Stimulated activated CD8-positive, alpha-beta memory T cell treated with anti-CD3 and anti-CD28 coated beads, Interleukin-4, amount 100 ng/mL, for 24 hours (primary cell): ENCODE measurements around the gene DGKI.

Source experiments
- DNase-seq: peaks from one replicate; pipeline ENCODE4 v3.0.0-alpha.2; 2020; ENCODE audit warnings: low read depth

Gene DGKI

DNA sequence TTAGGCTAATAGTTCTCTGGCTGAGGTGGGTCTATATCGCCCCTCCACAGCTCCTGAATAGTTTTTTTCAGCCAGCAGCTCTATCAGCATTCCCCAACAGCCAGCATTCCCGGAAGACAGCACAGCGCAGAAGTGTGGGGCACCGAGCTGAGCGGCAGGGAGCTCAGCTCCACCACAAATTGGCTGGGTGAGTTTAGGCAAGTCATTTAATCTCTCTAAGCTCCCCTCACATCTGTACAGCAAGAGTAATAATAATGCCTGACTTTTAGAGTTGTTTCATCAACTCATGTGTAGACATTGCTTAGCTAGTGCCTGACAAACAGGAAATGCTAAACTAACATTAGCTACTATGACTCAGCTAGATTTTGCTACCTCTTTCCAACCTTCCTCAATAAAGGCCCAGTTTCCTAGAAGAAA is 255.3 kb downstream of the DGKI start:
- no peak for DNase-seq

DNA sequence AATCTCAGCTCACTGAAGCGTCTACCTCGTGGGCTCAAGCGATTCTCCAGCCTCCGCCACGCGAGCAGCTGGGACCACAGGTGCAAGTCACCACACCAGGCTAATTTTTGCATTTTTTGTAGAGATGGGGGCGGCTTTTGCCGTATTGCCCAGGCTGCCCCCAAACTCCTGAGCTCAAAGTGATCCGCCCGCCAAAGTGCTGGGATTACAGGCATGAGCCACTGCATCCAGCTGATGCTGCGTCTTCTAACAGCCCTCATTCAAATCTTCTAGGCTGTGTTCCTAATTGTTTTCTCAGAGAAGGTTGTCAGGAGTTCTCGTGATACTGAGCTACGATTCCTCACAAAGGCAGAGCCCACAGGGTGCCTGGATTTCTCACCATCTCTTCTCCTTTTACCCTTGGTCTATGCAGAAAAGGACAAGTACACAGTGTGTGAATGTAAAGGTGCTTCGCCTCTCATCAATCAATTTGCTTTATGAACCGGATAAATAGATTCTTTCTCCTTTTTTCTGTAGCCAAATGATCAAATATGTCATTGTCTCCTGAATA is 255.9 kb downstream of the DGKI start:
- DNase-seq: no peak

DNA sequence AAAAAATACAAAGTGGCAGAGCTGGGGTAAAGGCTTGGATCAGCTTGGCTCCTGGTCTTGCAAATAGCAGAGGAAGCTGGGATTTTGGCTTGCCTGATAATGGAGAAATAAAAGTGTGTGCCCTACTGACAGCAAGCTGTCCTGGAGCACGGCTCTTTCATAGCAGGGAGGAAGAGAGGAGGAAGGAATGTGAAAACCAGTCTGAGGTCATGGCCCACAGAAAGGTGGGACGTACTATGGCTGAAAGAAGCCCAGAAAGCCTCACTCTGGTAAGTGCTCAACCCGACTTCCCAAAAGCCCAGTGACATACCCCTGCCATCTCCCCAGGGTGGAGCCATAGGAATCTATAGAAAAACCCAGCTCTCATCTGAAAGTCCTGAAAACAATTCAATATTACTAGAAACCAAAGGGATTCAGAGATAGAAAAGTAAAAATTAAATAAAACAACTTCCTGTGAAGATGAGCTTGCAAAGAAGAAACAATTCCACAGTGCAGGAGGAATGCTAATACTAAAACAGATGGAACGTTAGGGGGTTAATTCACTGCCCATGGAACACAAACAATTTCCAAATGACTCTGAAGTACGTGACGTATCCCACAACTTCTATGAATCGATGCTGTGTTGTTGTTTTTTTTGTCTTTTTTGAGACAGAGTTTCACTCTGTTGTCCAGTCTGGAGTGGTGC is 256.6 kb downstream of the DGKI start:
- no peak for DNase-seq

DNA sequence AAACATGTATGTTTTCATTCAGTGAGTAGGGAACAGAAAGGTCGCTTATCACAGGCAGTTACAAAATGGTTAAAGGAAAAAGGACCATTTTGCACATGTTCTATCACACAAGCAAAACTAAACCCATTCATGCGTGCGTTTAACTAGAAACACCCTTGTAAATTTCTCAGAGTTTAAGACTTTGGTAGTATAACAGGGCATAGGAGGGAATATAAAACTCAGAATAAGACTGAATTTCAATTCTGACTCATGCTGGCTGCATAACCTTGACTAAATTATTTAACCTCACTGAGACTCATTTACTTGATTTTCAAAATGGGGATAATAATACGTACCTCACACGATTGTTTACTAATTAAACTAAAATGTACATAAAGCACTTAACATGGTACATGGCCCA is 259.4 kb downstream of the DGKI start:
- DNase-seq: no peak

DNA sequence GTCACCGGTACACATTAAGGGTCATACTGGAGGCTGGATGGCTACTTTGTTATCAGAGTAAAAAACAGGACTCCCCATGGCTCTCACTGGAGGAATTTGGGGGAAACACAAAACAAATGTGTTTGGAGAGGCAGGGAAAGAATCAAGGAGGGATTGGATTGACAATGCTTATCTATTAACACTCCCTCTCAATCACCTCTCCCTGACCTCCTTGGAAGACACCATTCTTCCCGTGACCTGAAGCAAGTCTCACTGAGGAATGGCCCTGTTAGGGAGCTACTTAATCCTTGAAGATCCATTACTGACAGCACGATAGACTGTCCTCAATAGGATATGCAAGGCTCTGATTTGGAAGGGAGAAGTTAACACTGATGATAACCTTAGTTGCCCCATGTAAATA is 261.2 kb downstream of the DGKI start:
- DNase-seq: no peak

DNA sequence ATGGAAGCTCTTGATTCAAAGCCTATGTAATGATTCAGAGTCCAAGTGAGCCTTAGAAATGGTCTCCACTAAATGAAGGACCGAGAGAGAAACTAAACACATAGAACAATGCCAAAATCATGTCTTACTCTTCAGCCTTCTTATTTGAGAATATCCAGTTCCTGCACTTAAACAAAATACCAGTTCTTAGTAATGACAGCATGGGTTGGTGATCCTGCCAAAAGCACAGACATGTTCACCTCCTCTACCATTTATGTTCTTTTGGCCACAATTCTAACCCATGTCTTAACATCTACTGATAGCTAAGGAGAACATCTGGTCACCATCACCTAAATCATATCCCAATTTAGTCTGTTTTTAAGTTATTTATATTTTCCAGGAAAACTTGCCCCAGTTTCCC is 263.6 kb downstream of the DGKI start:
- DNase-seq: no peak

DNA sequence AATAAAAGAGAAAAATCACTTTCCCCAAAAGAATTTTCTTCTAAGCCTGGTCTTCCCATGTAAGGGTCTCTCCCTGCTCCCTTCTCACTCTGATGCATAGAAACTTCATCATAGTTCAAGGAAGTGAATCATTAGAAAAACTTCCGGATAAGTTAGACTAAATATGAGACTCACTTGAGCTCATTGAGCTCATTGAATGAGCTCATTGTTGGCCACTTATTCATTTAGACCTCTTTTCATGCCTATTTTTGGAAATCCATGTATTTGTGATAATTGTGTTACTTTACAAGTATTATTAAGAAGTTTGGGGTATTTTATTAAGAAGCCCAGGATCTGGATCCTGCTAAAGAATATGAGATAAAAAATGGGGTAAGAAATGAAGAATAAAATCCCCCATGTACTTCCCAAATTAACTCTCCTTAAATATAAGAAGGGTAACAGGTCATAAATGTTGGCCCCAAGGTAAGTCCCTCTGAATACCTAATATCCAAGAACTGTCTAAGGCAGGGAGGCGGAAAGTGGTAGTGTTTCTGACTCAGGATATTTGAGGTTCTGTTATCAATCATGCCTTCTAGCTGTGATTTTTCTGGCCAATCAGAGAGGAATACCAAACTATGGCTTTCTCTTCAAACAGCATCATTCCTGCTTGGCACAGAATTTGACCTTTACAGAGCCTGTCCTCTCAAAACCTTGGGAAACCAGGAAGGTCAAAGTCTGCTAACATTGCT is 266.7 kb downstream of the DGKI start:
- DNase-seq: no peak

DNA sequence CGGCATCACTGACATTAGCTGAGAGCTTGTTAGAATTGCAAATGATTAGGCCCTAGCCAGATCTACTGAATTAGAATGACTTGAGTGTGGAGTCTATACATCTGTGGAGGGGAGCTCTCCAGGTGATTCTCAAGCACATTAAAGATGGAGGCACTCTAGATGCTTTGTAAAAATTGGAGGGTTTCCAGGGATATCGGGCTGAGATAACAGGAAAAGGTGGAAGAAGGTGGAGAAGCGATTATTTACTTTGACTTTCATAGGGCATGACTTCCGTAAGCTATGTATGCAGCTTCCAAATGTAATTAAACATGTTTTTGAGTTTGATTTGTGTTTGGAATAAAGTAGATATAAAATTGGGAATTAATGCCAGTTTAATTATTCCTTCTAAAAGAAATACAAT is 268.2 kb downstream of the DGKI start:
- no peak for DNase-seq

DNA sequence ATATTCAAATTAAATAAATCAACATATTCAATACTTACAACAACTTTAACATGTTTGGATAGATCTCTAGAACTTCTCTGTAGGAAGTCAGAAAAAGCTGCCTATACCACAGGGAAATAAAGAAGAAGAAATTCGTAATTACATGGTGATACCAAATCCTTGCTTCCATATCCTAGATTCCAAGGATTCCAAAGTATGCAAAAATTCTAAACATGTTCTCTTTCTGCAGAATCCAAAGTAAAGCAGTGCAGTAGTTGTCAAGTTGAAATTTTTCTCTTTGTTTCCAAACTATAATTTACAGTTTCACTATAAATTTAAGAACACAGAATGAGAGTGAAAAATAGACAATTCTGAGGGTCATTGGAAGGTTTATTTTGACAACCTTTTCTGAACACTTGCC is 269.6 kb downstream of the DGKI start:
- no peak for DNase-seq

DNA sequence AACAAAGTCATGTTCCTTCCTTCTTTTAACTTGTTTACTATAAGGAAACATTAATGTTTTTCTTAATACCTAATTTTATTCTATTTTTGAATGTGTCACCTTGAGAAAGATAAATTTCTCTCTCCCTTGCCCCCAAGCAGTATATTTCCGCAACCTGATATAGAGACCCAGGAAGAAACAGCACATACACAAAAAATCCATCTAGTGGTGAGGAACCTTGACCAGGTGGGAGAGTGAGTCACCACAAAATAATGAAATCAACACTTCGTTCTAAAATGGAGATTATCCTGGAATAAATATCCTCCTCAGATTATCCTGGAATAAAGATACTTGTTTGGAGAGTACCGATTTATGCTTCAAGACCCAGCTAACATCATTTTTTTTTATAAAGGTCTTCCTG is 270.3 kb downstream of the DGKI start:
- DNase-seq: no peak

DNA sequence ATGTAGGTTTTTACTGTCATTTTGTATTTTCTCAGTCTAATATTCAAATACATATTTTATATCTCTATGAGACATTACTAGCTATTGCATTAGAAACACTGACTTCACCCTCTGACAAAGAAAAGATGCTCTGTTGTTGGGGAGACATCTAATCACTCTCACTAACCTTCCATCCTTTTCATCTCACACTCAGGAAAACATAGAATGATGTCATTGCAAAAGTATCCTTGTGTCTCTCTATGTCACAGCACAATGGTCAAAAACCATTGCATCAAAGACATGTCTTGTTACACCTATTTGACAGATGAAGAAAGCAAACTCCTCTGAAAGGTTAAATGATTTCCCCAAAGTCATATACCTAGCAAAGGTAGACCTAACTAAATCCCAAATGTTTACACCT is 272.0 kb downstream of the DGKI start:
- DNase-seq: no peak

DNA sequence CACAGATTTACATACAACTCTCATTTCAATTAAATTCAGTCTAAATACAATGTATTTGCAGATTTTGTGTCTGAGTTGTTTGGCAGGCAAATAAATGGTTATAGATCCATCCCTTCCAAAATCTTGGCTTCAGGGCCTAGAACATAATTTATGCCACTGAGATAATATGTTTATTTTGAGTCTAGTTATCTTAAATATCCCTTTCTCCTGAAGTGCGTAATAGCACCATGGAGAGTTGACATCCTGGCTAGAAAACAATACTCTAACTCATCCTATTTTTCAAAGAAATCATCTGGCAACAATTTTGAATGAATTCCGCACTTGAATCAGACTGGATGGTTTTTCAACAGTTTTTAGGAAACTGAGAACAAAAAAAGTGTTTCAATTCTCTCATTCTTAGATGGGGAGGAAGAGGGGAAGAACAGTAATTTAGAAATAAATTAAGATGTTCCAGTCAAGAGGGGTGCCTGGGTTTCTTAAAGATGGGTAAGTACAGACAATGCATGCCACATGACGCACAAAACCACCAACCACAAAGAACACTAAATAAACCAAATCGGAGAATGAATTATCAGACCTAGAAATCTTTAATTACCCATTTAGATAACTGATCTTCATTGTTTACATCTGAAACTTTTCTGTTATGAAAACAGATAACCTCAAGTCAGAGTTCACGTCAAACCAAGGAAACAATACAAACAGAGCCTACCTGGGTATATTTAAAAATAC is 274.6 kb downstream of the DGKI start:
- DNase-seq: no peak

DNA sequence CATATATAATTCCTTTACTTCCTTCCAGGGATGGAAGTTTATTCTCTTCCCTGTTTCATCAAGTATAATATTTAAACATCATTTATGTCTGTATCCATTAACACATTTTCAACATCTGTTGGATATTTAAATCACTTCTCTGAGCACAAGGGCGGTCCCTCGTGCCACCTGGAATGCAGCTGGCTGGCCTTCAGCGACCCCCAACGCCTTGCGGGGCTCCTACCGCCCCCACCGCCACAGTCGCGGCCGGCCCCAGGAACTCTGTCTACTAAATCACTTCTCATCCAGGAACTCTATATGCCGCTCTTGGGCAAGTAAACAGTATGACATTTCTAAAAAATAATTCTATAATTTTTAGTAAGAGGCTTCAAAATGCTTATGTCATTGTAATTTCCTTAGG is 282.1 kb downstream of the DGKI start:
- no peak for DNase-seq

DNA sequence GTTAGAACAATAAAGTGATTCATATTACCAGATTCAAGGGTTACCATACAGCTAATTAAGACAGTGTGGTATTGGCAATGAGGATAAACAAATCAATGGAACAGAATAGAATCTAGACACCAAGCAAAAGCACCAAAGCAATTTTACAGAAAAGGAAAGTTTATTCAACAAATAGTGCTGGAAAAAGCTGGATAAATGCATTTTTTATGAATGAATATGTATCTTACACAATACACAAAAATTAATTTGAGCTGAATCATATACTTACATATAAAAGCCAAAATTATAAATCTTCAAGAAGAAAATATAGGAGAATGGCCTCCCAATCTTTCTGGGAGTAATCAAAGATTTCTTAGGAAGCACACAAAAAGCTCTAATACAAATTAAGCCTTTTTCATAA is 282.8 kb downstream of the DGKI start:
- no peak for DNase-seq

DNA sequence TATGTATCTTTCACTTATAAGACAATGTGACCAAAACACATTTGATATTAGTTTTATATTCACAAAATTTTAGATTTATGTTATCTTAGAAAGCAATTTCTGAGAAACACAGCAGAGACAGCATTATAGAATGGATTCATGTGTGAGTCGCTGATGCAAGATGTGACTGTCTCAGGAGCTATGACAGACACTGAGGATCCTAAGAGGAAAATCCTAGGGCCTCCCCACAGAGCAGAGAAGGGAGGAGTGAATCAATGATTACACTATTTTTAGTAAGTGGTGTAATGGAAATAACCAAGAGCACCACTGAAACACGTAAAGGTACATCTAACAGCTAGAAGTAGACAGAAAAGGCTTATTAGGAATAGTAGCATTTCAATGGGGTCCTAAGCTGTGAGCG is 299.3 kb downstream of the DGKI start:
- DNase-seq: no peak

DNA sequence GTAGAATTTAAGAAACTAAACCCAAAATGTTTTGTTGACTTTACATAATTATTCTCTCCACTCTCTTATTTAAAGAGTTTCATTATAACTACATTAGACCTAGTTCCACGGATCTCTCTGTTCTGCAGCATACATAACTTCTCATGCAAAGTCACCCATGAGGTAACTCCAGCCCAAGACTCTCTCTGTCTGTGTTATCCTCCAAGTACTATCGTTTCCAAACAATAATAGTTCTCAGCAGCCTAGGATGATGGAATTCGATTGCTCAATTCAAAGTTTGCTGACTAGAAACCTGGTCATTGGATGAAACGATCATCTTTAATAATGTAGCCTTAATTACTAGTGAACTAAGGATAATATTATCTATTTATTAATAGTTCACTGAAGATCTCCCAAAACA is 300.1 kb downstream of the DGKI start:
- DNase-seq: no peak

DNA sequence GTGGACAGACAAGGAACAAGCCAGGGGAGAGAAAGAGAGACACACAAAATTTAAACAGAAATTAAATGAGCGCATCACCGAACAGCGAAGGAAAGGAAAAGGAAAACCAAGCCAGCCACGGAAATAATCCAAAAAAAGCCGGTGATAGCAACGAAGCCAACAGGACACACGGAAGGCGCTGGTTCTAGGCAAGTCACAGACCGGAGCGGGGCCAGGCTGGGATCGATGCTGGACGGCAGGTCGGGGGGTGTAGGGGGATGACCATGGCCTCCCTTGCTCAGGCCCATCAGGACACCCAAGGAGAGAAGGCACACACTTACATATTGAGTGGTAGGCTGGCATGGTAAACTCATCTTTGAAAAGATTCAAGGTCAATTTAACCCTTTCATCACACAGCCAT is 300.8 kb downstream of the DGKI start:
- no peak for DNase-seq

DNA sequence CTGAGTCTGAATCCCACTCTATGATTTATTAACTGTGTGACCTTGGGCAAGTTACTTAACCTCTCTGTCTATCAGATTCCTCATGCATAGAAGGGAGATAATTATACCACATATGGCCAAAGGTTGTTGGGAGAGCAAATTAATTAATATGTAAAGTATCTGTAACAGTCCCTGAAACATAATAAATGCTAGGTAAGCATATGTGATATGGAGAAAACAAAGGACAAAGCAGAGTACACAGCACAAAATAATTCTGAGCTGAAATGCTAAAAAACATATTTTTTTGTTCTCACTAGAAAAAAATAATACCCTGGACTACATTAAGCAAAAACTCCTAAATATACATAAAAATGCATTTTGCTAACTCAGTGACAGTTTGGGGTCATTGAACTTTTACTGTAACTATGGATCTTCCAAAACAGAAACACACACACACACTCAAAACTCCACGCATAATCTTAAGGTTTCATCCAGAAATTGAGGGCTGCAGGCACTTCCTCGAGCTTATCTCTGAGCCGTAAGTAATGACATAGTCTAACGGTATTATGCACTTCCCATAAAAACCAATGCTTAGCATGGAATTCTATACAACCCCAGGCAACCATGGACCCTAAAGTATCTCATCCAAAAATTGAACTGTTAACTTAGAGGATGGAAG is 301.6 kb downstream of the DGKI start:
- no peak for DNase-seq

DNA sequence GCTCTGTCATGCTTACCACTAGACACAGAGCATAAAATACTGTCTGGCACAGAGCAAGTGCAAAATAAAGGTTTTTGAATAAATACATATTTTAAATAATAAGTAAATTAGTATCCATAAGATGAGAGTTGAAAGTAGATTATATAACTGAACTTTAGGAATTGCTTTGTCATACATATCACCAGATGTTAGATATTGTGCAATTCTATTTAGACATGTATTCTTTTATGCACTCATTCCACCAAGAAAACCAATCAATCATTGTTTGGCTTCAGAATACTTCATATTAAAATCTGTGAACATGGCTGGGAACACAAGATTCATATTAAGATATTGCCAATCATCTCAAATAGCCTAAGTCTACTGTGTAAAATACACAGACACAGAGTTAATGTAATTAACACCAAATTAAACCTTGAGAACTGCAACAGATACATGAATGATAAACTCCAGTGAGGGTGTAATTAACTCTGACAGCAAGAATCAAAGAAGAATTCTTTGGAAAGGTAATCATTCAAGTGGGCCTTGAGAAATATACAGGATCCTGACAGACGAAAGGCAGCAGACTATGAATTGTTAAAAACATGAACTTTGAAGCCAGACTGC is 302.2 kb downstream of the DGKI start:
- DNase-seq: no peak

DNA sequence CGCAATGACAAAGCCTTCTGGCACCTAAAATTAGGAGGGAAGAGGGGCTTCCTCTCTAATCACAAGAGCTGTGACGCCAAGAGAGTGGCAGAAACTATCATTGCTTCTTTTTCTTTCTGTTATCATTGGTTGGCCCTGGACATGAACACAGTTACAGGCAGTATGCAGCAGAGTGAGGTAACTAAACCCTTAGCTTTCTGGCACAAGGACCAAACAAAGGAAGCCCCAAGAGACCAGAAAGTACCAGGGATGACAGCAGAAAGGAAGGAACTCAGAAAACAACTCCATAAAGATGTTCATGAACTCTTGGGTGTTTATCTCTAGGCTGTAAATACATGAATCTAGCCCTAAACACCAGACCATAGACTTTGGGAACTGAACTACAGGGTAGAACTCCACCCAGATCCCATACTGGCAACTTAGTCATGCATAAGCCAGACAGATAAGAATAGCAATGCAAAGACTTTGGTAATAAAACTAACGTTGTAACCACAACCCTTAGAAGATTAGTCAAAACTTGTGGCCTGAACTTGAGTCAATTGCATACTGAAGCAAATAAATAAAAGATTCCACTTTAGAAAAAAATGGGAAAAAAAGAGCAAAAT is 307.6 kb downstream of the DGKI start:
- DNase-seq: no peak

DNA sequence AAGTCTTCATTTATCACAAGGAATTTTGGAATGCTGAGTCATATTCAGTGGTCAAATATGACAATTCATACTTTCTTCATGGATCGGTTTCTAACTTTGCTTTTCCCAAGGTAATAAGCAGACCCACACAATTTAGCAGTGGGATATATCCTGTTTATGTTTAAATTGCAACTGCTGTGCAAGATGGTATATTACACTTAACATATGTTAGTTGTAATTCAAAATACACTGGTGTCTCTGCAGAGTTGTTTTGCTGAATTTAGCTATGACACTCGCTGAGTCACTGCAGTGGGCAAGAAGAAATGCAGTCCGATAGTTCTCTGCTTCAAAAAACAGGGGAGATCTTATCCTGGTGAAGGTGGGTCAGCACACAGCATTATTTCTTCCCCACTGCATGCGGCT is 308.4 kb downstream of the DGKI start:
- DNase-seq: no peak

DNA sequence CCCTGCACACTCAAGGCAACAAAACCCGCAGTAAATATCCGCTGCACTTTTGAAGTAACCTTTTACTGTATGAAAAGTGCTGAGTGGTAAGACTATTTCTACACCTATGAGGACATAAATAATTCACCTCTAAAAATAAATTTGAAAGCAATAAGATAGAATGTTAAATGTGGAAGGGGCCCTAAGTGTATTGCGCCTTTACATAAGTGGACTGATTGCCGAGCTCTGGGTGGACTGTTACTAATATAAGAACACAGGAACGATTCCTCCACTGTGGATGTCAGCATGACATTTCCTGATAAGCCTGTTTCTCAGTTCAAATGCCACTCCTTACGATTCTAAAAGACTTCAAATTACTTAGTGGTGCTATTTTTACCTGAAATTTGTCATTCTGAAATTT is 311.2 kb downstream of the DGKI start:
- DNase-seq: no peak
